CD4-positive, alpha-beta T cell treated with Interleukin-15 for 1 hour (primary cell): ENCODE measurements around the gene PDCD11.

Experiments used
- DNase-seq: peaks from one replicate; pipeline ENCODE4 v3.0.0-alpha.2; 2020

PDCD11 gene

DNA sequence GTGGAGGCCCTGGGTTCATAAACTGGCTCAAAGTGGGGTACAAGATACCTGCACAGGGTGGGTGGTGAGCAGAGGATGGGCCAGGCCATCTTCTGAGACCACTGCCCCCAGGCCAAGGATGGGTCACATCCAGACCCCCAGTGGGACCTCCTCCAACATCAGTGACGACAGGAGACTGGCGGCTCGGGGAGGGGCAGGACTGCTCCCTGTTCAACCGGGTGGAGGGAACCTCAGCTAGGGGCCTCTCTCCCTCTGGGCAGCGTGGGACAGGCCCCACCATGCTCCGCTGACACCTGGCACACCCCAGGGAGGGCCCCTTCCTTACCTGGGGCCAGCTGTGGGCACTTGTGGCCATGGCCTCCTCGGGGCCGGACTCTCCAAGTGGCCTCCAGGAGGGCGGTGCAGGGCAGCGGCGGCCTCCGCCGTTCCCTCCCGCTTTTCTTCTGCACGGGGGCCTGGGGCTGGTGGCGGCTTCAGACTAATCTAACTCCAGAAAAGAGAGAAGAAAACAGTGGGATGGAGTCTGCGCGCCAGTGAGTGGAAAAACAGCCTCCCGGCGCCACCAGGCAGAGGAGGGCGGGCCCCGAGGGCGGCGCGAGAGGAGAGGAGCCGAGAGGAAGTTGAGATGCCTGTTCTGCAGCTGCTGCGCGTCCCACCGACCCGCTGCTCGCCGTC lies 55.5 kb downstream of the PDCD11 start, which contains the start of gene CALHM2:
CALHM2 (minus strand) TSS at position 540 of the 675 bp plus-strand sequence. CDS start 2,429 bp downstream, outside the sequence.
- peak; percentile 42 for DNase-seq

DNA sequence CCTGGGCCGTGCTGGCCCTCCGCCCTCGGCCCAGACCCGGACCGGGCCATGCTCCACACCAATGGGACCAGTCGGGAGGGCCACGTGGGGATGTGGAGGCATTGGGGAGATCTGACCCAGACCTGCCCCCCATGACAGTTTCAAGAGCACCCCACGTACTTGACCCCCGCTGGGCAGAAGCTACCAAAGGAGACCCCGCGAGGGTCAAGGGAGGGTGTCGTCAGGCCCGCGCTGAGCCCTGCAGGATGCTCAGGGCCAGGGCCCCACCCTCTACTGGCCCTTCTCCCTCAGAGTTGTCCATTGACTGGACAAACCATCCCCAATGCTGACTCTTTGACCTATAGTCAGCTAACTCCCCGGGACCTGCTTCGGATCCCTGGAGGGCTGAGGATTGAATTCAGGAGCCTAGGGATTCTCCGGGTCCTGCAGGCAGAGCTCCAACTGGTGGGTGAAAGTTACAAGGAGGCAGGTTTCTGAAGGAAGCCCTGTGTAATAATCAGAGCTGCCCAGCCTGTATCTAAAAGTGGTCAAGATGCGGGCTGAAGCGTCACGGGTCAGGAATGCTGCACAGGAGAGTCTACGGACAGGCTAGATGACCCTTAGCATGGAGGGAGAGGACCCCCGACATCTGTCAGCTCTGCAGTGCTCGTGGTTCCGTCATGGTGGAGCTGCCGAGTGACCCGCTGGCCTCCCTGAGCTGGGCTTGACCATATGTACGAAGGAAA lies 56.2 kb downstream of the PDCD11 start:
- no peak for DNase-seq

DNA sequence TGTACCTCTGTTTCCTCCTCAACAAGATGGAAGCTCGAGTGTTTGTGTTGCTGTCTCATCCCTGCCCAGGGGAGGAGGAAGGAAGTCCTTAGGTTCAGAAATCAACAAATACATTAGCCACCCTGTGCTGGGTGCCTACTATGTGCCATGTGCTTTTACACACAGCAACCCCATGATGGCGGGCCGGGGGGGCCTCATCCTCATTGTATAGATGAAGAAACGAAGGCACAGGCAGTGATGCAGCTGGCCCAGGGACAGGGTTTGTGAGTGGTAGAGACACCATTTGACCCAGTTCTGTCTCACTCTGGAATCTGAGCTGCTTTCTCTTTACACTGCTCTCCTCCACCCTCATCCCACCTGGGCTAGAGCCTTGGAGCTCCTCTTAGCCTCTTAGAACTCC lies 57.6 kb downstream of the PDCD11 start:
- no peak for DNase-seq

DNA sequence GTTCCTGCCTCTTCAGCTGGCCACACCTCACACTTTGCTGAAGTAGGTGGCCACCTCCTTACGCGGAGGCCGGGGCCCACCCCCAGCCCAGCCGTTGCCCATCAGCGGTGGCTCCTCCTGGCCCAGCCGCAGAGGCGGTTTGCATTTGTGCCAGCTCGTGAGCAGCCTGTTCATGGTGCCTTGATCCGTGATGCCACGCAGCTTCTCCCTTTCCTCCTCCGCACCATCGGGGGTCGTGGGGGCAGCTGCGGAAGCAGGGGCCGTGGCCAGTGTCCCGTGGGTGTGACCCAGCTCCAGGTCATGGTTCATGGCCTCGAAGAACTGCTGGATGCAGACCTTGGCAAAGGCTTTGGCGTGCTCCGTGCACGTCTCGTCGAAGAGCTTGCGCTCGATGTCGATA lies 58.8 kb downstream of the PDCD11 start:
- no peak for DNase-seq

DNA sequence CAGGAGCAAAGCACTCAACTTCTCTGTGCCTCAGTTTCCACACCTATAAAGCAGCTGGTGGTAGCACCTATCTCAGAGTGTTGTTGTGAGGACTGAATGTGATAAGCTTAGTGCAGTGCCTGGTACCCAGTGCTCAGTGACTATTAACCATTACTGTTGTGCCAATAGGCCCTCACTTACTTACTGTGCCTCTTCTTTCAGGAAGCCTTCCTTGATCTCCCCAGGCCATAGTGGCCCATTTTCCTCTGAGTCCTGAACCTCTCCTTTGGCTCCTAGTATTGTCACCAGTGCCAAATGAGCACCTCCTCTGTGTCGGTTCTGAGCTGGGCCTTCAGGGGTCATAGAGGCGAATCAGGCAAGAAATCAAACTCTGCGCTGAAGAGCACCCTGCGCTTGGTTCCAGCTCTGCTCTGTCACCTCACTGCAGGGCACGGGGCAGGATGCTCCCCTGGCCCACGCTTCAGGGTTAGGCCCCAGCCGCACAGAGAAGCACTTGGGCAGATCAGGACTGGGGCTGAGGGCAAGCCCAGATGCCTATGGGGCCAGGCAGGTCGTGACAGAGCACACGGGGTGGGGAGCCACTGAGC lies 59.7 kb downstream of the PDCD11 start:
- no peak for DNase-seq

DNA sequence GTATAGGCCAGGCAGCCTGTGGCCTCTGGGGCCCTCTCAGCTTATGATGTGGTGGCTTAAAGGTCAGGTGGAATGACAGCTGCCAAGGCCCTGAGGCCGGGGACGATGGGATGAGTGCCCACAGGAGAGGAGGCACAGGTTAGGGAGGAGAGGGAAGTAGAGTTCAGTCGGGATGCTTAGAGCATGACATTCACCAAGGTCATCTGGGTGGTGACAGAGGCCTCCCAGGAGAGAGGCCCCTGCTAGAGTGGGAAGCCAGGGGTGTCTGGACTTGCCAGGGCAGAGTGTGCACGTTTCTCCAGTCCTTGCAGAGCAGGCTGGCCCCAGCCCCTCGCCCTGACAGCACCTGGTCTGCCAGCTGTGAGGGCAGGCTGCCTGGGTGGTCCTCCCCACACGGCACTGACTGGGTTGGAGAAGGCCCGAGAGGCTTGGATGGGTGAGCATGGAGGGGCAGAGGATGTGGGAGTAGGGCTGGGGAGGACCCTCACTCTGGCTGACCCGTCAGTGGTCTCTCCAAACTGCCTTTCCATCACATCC lies 60.8 kb downstream of the PDCD11 start:
- DNase-seq, result no peak

DNA sequence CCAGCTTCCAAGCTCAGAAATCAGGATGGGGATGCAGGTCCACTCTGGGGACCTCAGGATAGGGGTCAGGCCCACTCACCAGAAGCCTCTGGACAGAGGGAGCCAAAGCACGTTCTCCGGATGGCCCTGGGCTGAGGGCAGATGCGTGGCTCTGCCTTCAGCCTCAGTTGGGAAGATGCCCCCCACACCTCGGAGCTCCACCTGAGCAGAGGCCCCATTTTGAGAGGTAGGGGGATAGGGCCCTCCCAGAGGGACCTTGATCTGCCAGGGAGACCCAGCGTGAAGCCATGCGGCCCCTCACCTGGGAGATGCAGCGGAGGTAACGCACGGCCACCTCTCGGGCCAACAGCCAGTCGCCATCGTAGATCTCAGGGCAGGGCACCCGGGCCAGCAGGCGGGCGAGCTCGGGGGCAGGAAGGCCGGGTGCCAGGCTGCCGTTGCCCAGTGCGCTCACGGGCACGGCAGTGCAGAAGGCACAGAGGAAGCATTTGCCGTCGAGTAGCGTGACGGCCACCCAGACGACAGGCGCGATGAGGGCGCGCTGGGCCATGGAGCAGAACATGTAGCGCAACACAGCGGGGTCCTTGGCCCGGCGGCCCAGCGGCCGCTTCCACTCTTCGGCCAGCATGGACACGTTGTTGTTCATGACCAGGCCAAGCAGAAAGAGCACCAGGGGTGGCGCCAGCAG lies 61.6 kb downstream of the PDCD11 start:
- no peak for DNase-seq

DNA sequence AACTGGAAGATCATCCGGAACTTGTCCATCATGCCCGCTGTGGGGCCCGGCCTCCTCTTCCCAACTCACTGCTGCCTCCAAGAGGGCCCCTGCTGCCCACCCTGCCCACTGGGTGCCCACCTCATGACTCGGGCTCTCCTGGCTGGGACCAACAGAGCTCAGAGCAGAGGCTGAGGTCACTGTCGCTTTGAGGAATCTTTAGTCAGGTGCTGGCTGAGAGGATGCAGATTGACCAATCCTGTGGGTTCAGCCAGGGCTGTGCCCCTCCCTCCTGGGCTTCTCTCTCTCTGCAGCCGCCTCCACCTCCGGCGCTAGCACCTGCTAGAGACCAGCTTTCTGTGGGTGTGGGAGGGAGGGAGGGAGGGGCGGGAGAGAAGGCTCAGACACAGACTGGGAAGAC lies 62.3 kb downstream of the PDCD11 start, which contains the start of gene CALHM1:
CALHM1 (minus strand) TSS at position 181 of the 400 bp plus-strand sequence; CDS start at position 32, 149 bp downstream.
- DNase-seq, result no peak

DNA sequence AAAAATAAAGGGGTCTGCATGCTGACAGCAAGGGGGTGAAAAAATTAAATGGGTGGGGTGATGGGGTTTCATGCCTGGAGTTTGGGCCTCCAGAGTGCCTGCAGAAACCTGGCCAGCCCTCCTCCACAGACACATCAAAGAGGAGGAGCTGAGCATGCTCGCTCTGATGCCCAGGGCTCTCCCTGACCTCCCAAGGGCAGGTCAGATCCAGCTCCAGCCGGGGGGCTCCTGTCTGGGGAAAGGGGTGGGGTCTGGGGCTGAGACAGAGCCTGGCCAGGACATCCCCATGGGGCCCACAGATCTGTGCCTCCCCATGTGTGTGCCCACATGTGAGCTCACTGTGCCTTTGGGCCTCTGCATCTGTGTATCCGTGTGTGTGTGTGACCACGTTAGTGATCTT lies 63.2 kb downstream of the PDCD11 start:
- DNase-seq, result no peak

DNA sequence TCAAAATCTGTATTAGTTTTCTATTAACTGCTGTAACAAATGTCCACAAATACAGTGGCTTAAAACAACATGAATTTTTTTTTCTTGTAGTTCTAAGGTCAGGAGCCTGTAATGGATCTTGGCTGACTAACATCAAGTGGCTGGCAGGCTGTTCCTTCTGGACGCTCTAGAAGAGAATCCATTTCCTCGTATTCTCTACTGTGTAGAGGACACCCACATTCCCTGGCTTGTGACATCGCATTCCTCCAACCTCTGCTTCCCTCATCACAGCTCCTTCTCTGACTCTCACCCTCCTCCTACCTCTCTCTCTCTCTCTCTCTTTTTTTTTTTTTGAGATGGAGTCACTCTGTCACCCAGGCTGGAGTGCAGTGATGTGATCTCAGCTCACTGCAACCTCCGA lies 67.1 kb downstream of the PDCD11 start:
- DNase-seq, result no peak

DNA sequence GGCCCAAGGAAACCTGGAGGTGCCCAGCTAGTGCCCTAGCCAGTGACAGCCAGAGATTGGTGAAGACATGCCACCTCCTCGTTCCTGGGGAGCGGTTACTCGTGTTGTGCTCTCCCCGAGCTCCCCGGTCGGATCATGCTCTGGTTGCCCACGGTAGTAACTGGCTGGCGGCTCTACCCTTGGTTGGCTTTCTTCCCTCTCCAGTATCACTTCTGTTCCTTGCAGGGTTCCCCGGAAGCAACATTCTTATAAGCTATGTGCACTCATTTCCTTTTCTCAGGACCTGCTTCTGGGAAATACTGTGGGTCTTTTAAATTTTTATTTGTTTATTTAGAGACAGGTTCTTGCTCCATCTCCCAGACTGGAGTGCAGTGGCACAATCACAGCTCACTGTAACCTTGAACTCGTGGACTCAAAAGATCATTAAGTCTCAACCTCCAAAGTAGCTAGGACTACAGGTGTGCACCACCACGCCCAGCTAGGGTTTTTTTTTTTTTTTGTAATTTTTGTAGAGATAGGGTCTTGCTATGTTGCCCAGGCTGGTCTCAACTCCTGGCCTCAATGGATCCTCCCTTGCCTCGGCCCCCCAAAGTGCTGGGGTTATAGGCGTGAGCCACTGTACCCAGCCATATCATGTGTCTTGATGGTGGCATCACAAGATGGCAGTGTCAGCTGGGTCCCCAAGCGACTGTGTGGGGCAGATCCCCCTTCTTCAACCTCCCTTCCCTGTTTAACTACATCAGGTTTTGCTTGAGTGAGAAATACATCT lies 69.2 kb downstream of the PDCD11 start:
- no peak for DNase-seq

DNA sequence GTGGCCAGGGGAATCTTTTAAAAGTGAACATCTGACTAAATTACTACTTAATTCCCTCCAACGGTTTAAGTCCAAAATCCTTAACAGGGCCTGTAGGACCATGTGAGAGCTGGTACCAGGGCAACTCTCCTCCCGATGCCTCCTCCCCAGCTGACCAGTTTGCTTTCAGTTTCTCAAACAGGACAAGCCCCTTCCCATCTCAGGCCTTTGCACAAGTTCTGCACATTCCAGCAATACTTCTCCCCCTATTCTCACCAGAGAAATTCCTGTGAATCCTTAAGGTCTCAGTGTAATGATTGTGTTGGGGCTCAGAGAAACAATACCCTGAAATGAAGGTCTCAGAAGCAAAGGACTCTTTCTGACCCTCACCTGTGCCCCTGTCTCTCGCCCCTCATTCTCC lies 70.3 kb downstream of the PDCD11 start:
- DNase-seq, result no peak

DNA sequence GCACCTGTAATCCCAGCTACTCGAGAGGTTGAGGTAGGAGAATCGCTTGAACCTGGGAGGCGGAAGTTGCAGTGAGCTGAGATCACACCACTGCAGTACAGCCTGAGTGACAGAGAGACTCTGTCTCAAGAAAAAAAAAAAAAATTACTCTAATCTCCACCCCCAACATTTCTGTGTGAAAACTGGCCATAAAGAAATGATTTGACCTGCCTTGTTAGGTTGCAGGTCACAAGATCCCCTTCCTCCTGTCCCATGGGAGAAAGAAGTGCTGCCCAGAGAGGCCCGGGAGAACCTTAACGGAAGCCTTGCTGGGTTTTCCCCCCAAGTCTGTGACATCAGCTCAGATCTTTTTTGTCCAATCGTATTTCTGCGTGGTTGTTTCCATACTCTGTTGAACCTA lies 71.0 kb downstream of the PDCD11 start:
- DNase-seq, result peak; percentile 43

DNA sequence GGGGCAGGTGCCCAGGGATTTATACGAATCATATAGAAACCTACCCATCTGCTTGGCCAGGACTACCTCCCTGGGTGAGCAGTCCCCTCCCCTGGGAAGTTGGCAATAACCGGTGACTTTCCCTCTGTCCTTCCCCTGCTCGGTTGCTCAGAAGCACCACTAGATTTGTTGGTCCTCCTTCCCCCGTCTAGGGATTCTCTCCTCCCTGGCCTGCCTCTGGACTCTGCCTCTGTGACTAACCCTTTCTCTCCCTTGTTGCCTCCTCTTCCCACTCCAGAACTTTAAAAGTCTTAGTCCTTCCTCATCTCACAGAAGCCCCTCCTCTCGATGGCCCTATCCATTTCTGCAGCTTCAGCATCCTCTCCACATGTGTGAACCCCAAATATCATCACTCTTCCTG lies 72.8 kb downstream of the PDCD11 start:
- no peak for DNase-seq

DNA sequence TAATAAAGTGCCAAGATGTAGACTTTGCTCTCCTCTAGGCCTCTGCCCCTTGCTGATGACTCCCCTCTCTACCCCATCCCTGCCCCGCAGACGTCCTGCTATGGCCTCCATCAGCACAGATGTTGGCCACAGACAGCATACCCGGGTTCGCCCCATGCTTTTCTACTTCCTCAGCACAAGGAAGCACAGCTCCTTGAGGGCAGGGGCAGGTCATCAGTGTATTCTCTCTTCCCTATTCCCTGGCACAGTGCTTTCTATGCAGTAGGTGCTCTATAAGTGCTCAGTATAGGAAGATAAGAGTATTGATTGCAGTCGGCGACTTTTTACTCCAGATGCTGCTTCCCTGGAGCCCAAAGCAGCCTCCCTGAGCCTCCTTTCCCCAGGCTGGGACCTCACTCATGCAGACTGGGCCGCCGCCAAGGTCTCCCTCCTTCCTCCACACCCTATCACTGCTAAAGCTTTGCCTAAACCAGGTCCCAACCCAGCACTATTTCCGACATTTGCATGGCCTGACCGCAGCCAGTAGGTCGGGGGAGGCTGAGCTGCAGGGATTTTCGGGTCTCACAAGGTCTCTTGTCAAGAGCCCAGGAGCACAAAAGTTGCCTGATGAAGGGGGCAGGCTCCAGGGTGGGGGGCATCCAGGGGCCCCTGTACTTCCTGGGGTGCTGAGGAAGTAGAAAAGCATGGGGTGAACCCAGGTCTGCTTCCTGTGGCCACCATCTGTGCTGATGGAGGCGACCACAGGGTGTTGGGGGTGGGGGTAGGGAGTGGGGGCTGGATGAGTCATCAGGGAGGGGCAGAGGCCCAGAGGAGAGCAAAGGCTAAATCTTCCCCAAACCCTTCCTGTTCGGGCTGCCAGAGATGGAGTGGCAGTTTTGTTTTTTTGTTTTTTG lies 74.6 kb downstream of the PDCD11 start:
- DNase-seq, result peak; percentile 81

DNA sequence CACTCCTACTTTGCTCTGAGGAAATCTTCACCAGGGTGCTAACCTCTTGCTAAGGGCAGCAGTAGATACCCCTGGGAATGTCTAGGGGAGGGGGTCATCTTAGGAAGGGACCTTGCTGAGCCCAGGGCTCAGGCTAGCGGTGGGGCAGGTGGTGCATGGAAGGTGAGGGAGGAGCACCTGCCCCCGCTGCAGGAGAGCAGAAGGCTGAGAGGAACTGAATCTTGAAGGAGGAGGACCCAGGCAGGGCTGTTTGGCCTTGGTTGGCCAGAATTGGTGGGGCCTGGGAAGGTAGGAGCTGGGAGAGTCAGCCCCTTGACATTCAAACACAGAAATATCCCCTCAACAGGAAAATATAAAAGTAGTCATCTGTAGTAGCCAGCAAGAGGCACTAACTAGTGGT lies 75.6 kb downstream of the PDCD11 start:
- DNase-seq, result no peak

DNA sequence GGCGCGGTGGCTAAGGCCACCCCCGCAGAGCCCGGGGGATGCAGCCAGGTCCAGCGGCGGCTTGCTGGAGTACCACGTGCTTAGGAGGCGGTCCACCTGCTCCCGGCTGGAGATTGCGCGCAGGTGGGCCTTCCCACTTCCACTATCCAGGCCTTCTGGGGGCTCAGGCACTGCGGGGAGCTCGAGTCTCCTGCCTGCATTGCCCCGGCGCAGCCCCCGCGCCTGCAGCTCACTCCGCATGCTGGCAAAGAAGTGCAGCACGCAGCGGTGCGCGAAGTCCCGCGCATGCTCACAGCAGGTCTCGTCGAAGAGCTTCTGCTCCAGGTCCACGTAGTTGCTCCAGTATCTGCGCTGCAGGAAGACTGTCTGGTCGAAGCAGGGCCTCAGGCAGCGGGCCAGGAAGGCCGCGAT lies 76.8 kb downstream of the PDCD11 start:
- DNase-seq, result no peak

DNA sequence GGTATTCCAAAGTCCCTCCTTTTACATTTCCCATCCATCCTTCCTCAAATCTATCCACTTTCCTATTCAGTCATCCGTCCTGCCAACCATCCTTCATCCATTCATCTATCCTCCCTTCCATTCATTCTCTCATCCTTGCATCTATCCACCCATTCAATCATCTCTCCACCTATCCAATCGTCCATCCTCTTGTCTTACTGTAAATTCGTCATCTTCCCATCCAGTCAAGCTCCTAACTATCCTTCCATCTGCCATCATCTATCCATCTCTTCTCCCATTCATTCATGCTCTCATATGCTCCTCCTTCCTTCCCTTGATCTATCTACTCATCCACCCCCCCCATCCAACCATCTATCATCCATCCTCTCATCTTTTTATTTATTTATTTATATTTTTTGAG lies 77.7 kb downstream of the PDCD11 start:
- DNase-seq, result no peak

DNA sequence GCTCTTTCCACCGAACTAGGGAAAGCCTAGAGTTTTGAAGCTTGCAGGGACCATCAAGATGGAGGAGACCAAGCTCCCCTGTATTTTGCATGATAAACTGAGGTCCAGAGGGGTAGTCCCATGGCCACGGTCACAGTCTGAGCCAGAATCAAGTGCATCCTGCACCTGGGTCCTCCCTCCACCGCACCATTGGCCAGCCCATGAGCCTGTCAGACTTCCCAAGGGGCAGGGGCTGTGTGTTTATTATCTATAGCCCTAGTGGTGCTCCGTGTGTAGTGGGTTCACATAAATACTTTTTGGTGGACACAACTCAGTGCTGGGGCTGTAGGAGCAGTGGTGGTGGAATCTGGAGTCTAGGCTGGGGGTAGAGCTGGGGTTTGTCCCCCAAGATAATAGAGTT lies 79.0 kb downstream of the PDCD11 start:
- no peak for DNase-seq

DNA sequence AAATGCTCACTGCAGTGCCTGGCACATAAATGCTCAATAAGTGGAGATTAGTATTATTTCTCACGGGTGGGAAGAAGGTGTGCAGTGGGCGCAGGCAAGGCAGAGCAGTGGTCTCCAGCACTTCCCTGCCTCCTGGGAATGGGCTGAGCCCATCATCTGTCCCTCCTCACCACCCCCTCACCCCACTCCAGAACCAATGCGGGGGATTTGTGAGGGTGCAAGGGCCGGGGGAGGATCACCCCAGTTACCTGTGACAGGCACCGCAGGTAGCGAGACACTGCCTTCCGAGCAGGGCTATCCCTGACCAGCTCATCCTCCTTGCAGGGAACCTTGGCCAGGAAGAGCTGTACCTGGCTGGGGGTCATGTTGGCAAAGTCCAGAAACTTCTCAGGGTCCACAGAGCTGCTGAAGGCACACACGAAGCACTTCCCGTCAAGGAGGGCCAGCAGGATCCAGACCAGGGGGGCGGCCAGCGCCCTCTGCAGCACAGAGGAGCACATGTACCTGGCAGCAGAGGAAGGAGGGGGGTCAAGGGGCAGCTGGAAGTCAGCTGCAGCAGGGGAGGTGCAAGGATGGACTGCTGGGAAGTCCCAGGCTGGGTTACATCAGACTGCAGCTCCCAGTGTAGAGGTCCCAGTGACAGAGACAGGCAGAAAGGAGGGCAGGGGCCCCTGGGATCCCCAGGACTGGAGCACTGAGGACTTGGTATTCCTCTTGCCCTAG lies 79.8 kb downstream of the PDCD11 start:
- no peak for DNase-seq

DNA sequence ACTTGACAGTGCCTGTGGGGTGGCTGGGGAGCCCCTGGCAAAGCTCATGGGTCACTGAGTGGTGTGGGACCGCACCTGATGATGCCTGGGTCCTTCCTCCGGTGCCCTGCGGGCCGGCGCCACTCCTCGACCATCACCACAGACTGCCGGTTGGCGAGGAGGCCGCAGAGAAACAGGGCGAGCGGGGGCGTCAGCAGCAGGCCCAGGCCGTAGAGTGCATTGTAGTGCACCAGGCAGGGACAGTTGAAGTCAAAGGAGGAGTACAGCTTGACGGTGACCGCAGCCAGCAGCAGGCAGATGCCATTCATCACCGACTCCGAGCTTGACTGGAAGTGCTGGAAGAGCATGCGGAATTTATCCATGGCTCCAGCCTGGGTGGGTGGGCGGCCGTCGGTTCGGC lies 82.2 kb downstream of the PDCD11 start:
- no peak for DNase-seq
